Esophagus muscularis mucosa (tissue), 4 donors: ENCODE measurements around the gene PHACTR1. TPM values are rescaled to one million over a fixed set of nuclear protein-coding genes. Genes with fewer than 3 reads are reported as not detected.
"Not testable (repeated sequence)": the region's sequence is repeated elsewhere in the genome, so short reads cannot be mapped to it uniquely, and the experiment has no call there.

Experiments
- DNase-seq: peaks from one replicate; pipeline ENCODE4 v3.0.0-alpha.2; 2017; ENCODE audit errors: extremely low spot score
- H3K27ac ChIP-seq, 4 donors: fragments of 200-600 bp; sonication (generic); replicated peaks in 1 of 4; 1 replicate in 3 of 4; 2 replicates in 1 of 4; pipeline ENCODE4 v1.5.1; 2016 to 2019; ENCODE audit warnings: mild to moderate bottlenecking in 1 of 4
- H3K27me3 ChIP-seq, 4 donors: fragments of 200-600 bp; sonication (generic); one replicate each; pipeline versions ENCODE4 v1.5.1 to v1.6.0; 2016 to 2019
- H3K36me3 ChIP-seq, 4 donors: fragments of 200-600 bp; sonication (generic); one replicate each; pipeline ENCODE4 v1.5.1; 2016 to 2019
- H3K4me1 ChIP-seq, 4 donors: fragments of 200-600 bp; sonication (generic); one replicate each; pipeline ENCODE4 v1.5.1; 2016 to 2019
- H3K4me3 ChIP-seq, 4 donors: fragments of 200-600 bp; sonication (generic); 1 replicate in 2 of 4; 2 replicates in 2 of 4; pipeline ENCODE4 v1.5.1; 2016 to 2019; ENCODE audit warnings: mild to moderate bottlenecking in 4 of 4, moderate library complexity in 1 of 4
- H3K9me3 ChIP-seq, 4 donors: fragments of 200-600 bp; sonication (generic); 1 replicate in 3 of 4; 2 replicates in 1 of 4; pipeline ENCODE4 v1.5.1; 2016 to 2019
- CTCF ChIP-seq, 3 experiments: fragments of 200-600 bp in 2 of 3; fragments of 450-650 bp in 1 of 3; sonication (generic) in 2 of 3; IDR thresholded peaks; one replicate each; pipeline ENCODE4 v1.5.1; 2017 to 2019; ENCODE audit warnings: antibody characterized with exemption in 3 of 3, mild to moderate bottlenecking in 2 of 3, moderate library complexity in 1 of 3
- EP300 ChIP-seq: sonication (generic); formaldehyde crosslinking; IDR thresholded peaks from one replicate; pipeline ENCODE4 v1.6.1; 2017; ENCODE audit warnings: antibody characterized with exemption
- POLR2A ChIP-seq: fragments of 450-650 bp; IDR thresholded peaks from one replicate; pipeline ENCODE4 v1.6.1; 2017; ENCODE audit warnings: antibody characterized with exemption, moderate library complexity, mild to moderate bottlenecking, low read depth
- POLR2AphosphoS5 ChIP-seq, 2 donors: sonication (generic); formaldehyde crosslinking; IDR thresholded peaks; one replicate each; pipeline ENCODE4 v1.6.1; 2017; ENCODE audit warnings: antibody characterized with exemption in 2 of 2
- WGBS: methylation state at CpG from one replicate; pipeline ENCODE4 v1.1.5; 2018; 5-methylcytosine and 5-hydroxymethylcytosine counted together
- intact Hi-C: fragments of 100-400 bp; cut with DNase I; formaldehyde crosslinking; loops from one replicate; pipeline ENCODE4 v1.15.1; 2023
- total RNA-seq, 4 donors: library from RNA; depleted of rRNA; stranded (reverse); fragments of >200 nt; gene quantifications; one replicate each; pipeline versions ENCODE4 v1.1.0 to v1.2.1, GENCODE V29; 2016

PHACTR1 gene
- total RNA-seq, 4 donors from 2014 or later: 0.83 to 4.2 (median 3.1) TPM

GRCh38 chr6:12944001-12944400 lies 227.4 kb downstream of the PHACTR1 start:
- Histone ChIP-seq H3K9me3 (no peaks in the 10 kb centered on the region), H3K4me1 (no peaks in the 10 kb centered on the region), H3K4me3 (no peak overlapping the region), H3K27me3 (no peaks in the 10 kb centered on the region), H3K36me3 (no peaks in the 10 kb centered on the region), H3K27ac (no peak overlapping the region)
- 85% methylated on average over 2 of the region's 2 CpGs for whole genome bisulfite sequencing
- intact Hi-C loops: no loop called here
- TF ChIP-seq POLR2A (no peak), CTCF (IDR thresholded peaks at IDR 0.05) (no peak), POLR2AphosphoS5 (IDR thresholded peaks at IDR 0.05) (no peak), EP300 (no peak)
- DNase-seq: no peak

- WGBS: 89% methylated on average over 16 of the region's 16 CpGs
- intact Hi-C loops, DNase-seq: not testable (repeated sequence)
These were observed 228.0 kb downstream of the PHACTR1 start for GRCh38 chr6:12944528-12944927.

GRCh38 chr6:12947151-12947871 lies 230.7 kb downstream of the PHACTR1 start:
- H3K36me3 ChIP-seq: no peaks in the 10 kb centered on the region
- no peaks in the 10 kb centered on the region for H3K9me3 ChIP-seq
- DNase-seq: no peak
- no peak overlapping the region for H3K4me3 ChIP-seq
- peaks cover 0 to 8% (median 0%) of the 10 kb centered on the region in 4 donors for H3K4me1 ChIP-seq
- intact Hi-C loops: no loop called here
- H3K27ac ChIP-seq: no peak overlapping the region
- WGBS: 73% methylated on average over 4 of the region's 4 CpGs
- no peak for TF ChIP-seq POLR2A
- TF ChIP-seq POLR2AphosphoS5 (IDR thresholded peaks at IDR 0.05): no peak
- no peak for TF ChIP-seq CTCF (IDR thresholded peaks at IDR 0.05)
- no peak for TF ChIP-seq EP300
- H3K27me3 ChIP-seq: no peaks in the 10 kb centered on the region

More at GRCh38 chr6:12944528-12944927, 228.0 kb downstream of the PHACTR1 start:
- H3K27me3 ChIP-seq, H3K27ac ChIP-seq, H3K36me3 ChIP-seq, H3K4me1 ChIP-seq, H3K4me3 ChIP-seq, H3K9me3 ChIP-seq: not testable (repeated sequence)

GRCh38 chr6:12947967-12948366 lies 231.4 kb downstream of the PHACTR1 start:
- no peak overlapping the region for H3K4me3 ChIP-seq
- H3K36me3 ChIP-seq: no peaks in the 10 kb centered on the region
- TF ChIP-seq POLR2A (no peak), POLR2AphosphoS5 (IDR thresholded peaks at IDR 0.05) (no peak), EP300 (no peak), CTCF (IDR thresholded peaks at IDR 0.05) (no peak)
- no peak for DNase-seq
- H3K27me3 ChIP-seq: no peaks in the 10 kb centered on the region
- WGBS: 100% methylated on average over 1 of the region's 1 CpG
- H3K4me1 ChIP-seq: peaks cover 0 to 8% (median 0%) of the 10 kb centered on the region in 4 donors
- H3K27ac ChIP-seq: no peak overlapping the region
- H3K9me3 ChIP-seq: no peaks in the 10 kb centered on the region
- intact Hi-C loops: no loop called here

GRCh38 chr6:12950976-12951375 lies 234.4 kb downstream of the PHACTR1 start:
- no peak for DNase-seq
- no peak overlapping the region for H3K4me3 ChIP-seq
- H3K9me3 ChIP-seq: no peaks in the 10 kb centered on the region
- TF ChIP-seq POLR2AphosphoS5 (IDR thresholded peaks at IDR 0.05): no peak
- no peak for TF ChIP-seq CTCF (IDR thresholded peaks at IDR 0.05)
- no peak for TF ChIP-seq EP300
- H3K27ac ChIP-seq: no peak overlapping the region
- H3K36me3 ChIP-seq: no peaks in the 10 kb centered on the region
- 67% methylated on average over 5 of the region's 5 CpGs for WGBS
- intact Hi-C loops: no loop called here
- no peaks in the 10 kb centered on the region for H3K27me3 ChIP-seq
- peaks cover 0 to 8% (median 0%) of the 10 kb centered on the region in 4 donors for H3K4me1 ChIP-seq
